Testis (tissue), 2 donors: Measurements from ENCODE around the gene RESP18.

Experiments
- POLR2A ChIP-seq: fragments of 450-650 bp; IDR thresholded peaks from one replicate; pipeline ENCODE4 v1.6.1; 2017; ENCODE audit warnings: antibody characterized with exemption, mild to moderate bottlenecking, moderate library complexity
- TF ChIP-seq, protein P1 (sequence below), 3 experiments: fragments of 450-650 bp in 2 of 3; fragments of 200-600 bp in 1 of 3; sonication (generic) in 1 of 3; IDR thresholded peaks; one replicate each; pipeline ENCODE4 v1.5.1; 2016 to 2019; ENCODE audit warnings: antibody characterized with exemption in 3 of 3, mild to moderate bottlenecking in 2 of 3, moderate library complexity in 1 of 3

DNA sequence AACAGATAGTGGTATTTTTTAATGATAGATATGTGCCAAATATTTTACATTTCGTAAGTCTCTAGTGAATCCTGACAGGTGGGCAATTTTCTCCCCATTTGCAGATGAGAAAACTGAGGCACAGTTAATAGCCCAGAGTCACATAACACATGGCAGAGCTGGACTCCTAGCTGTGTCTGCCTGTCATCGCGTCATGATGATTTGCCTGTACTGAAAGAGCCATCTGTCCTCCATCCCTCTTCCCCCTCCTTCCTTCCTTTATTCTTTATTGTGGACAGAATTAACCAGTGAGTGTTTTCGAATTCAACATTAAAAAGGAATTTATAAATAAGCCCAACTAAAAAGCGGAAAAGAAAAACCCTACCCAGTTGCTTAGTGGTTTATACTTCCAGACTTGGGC, 50.2 kb downstream of the RESP18 start:
- TF ChIP-seq POLR2A = no peak
- TF ChIP-seq, protein P1, sequence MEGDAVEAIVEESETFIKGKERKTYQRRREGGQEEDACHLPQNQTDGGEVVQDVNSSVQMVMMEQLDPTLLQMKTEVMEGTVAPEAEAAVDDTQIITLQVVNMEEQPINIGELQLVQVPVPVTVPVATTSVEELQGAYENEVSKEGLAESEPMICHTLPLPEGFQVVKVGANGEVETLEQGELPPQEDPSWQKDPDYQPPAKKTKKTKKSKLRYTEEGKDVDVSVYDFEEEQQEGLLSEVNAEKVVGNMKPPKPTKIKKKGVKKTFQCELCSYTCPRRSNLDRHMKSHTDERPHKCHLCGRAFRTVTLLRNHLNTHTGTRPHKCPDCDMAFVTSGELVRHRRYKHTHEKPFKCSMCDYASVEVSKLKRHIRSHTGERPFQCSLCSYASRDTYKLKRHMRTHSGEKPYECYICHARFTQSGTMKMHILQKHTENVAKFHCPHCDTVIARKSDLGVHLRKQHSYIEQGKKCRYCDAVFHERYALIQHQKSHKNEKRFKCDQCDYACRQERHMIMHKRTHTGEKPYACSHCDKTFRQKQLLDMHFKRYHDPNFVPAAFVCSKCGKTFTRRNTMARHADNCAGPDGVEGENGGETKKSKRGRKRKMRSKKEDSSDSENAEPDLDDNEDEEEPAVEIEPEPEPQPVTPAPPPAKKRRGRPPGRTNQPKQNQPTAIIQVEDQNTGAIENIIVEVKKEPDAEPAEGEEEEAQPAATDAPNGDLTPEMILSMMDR (IDR thresholded peaks at IDR 0.05) = no peak
